Liver (tissue), 9 donors: Measurements from ENCODE around the gene XXYLT1. TPM values are rescaled to one million over a fixed set of nuclear protein-coding genes. Genes with fewer than 3 reads are reported as not detected.

Experiments
- DNase-seq: peaks from one replicate; pipeline ENCODE4 v3.0.0-alpha.2; 2017; ENCODE audit warnings: low spot score
- H3K27ac ChIP-seq, 2 donors: one replicate each; pipeline ENCODE4 v1.7.0; 2013; ENCODE audit warnings: inconsistent platforms in 2 of 2, low read length in 2 of 2, control low read depth in 1 of 2, low read depth in 1 of 2, mild to moderate bottlenecking in 1 of 2
- H3K27me3 ChIP-seq, 4 donors: one replicate each; pipeline versions ENCODE4 v1.6.1 to v1.7.0; 2013; ENCODE audit warnings: low read length in 3 of 4, inconsistent platforms in 1 of 4, mild to moderate bottlenecking in 1 of 4, moderate library complexity in 1 of 4; ENCODE audit not compliant: control insufficient read depth in 4 of 4, insufficient read depth in 4 of 4
- H3K36me3 ChIP-seq, 4 donors: one replicate each; pipeline versions ENCODE4 v1.6.1 to v1.7.0; 2013; ENCODE audit warnings: low read length in 3 of 4, mild to moderate bottlenecking in 3 of 4, low read depth in 1 of 4, moderate library complexity in 1 of 4; ENCODE audit not compliant: control insufficient read depth in 4 of 4, insufficient read depth in 3 of 4
- H3K4me1 ChIP-seq, 4 donors: one replicate each; pipeline versions ENCODE4 v1.6.1 to v1.7.0; 2013; ENCODE audit warnings: low read length in 3 of 4, mild to moderate bottlenecking in 3 of 4, moderate library complexity in 1 of 4; ENCODE audit not compliant: control insufficient read depth in 4 of 4, insufficient read depth in 4 of 4
- H3K4me3 ChIP-seq, 3 donors: one replicate each; pipeline versions ENCODE4 v1.6.1 to v1.7.0; 2013; ENCODE audit warnings: low read length in 3 of 3, control low read depth in 1 of 3, low read depth in 1 of 3, mild to moderate bottlenecking in 1 of 3
- H3K9ac ChIP-seq, 2 donors: one replicate each; pipeline ENCODE4 v1.7.0; 2013; ENCODE audit warnings: low read length in 2 of 2, mild to moderate bottlenecking in 2 of 2, moderate library complexity in 2 of 2, control low read depth in 1 of 2, low read depth in 1 of 2
- H3K9me3 ChIP-seq, 4 donors: one replicate each; pipeline versions ENCODE4 v1.6.1 to v1.7.0; 2013; ENCODE audit warnings: low read length in 3 of 4; ENCODE audit not compliant: control insufficient read depth in 4 of 4
- EGR1 ChIP-seq, 2 donors: IDR thresholded peaks; 2 replicates each; pipeline ENCODE4 v1.6.1; 2016 to 2018; ENCODE audit warnings: antibody characterized with exemption in 2 of 2, low read depth in 2 of 2
- FOXA1 ChIP-seq: IDR thresholded peaks from 2 replicates; pipeline ENCODE4 v1.6.1; 2016; ENCODE audit warnings: antibody characterized with exemption
- FOXA2 ChIP-seq: IDR thresholded peaks from 2 replicates; pipeline ENCODE4 v1.6.1; 2016; ENCODE audit warnings: antibody characterized with exemption
- GABPA ChIP-seq, 2 donors: IDR thresholded peaks in 1 of 2; conservative IDR thresholded peaks in 1 of 2; 2 replicates each; pipeline ENCODE4 v1.6.1; 2016; ENCODE audit warnings: antibody characterized with exemption in 2 of 2, mild to moderate bottlenecking in 1 of 2, moderate library complexity in 1 of 2
- HNF4A ChIP-seq, 2 donors: conservative IDR thresholded peaks; 2 replicates each; pipeline ENCODE4 v1.6.1; 2016; ENCODE audit warnings: antibody characterized with exemption in 2 of 2, mild to moderate bottlenecking in 2 of 2
- HNF4G ChIP-seq: IDR thresholded peaks from 2 replicates; pipeline ENCODE4 v1.6.1; 2016; ENCODE audit warnings: antibody characterized with exemption
- JUND ChIP-seq, 2 donors: IDR thresholded peaks; 2 replicates each; pipeline ENCODE4 v1.6.1; 2016; ENCODE audit warnings: antibody characterized with exemption in 2 of 2
- NR2F2 ChIP-seq: IDR thresholded peaks from 2 replicates; pipeline ENCODE4 v1.6.1; 2016; ENCODE audit warnings: antibody characterized with exemption
- RAD21 ChIP-seq, 2 donors: IDR thresholded peaks; 2 replicates each; pipeline ENCODE4 v1.6.1; 2016; ENCODE audit warnings: antibody characterized with exemption in 2 of 2, mild to moderate bottlenecking in 2 of 2
- RXRA ChIP-seq, 2 donors: IDR thresholded peaks; 2 replicates each; pipeline ENCODE4 v1.6.1; 2017 to 2018; ENCODE audit warnings: antibody characterized with exemption in 2 of 2, mild to moderate bottlenecking in 1 of 2
- SP1 ChIP-seq: IDR thresholded peaks from 2 replicates; pipeline ENCODE4 v1.6.1; 2018; ENCODE audit warnings: antibody characterized with exemption, mild to moderate bottlenecking
- TAF1 ChIP-seq: conservative IDR thresholded peaks from 2 replicates; pipeline ENCODE4 v1.6.1; 2016; ENCODE audit warnings: antibody characterized with exemption, mild to moderate bottlenecking
- YY1 ChIP-seq: IDR thresholded peaks from 2 replicates; pipeline ENCODE4 v1.6.1; 2016; ENCODE audit warnings: antibody characterized with exemption, mild to moderate bottlenecking
- WGBS: extraction: QIAGEN DNeasy Blood & Tissue Kit; methylation state at CpG from one replicate; pipeline ENCODE4 v1.1.7; 2013; 5-methylcytosine and 5-hydroxymethylcytosine counted together
- polyA plus RNA-seq, 2 donors: library from polyadenylated mRNA; stranded (reverse) in 1 of 2; unstranded in 1 of 2; fragments of 200-250 nt in 1 of 2; fragments of >200 nt in 1 of 2; fragmentation: Nextera tagmentation in 1 of 2; extraction: Ambion mirVana in 1 of 2; gene quantifications; one replicate each; pipeline versions ENCODE4 v1.2.1 to v1.2.3, GENCODE V29; 2013 to 2015
- total RNA-seq, 2 donors: library from RNA; depleted of rRNA; stranded (reverse); fragments of >200 nt; gene quantifications; one replicate each; pipeline ENCODE4 v1.2.3, GENCODE V29; 2014
- TF ChIP-seq, protein P1 (sequence below): IDR thresholded peaks from 2 replicates; pipeline ENCODE4 v1.6.1; 2016; ENCODE audit warnings: antibody characterized with exemption
- TF ChIP-seq, protein P2 (sequence below): fragments of 150-350 bp; IDR thresholded peaks from 2 replicates; pipeline ENCODE4 v1.5.1; 2017; ENCODE audit warnings: improper control_type of control experiment, low read depth, low read length; ENCODE audit not compliant: missing input control
- TF ChIP-seq, protein P3 (sequence below): IDR thresholded peaks from 2 replicates; pipeline ENCODE4 v1.6.1; 2016; ENCODE audit warnings: antibody characterized with exemption, mild to moderate bottlenecking
- TF ChIP-seq, protein P4 (sequence below): IDR thresholded peaks from 2 replicates; pipeline ENCODE4 v1.6.1; 2016; ENCODE audit warnings: antibody characterized with exemption
- TF ChIP-seq, protein P5 (sequence below): IDR thresholded peaks from 2 replicates; pipeline ENCODE4 v1.6.1; 2016; ENCODE audit warnings: antibody characterized with exemption
- donor health status: healthy.
- donor health status: healthy.
- donor health status: healthy.
- donor health status: healthy.
- donor health status: healthy.

XXYLT1 gene
- total and polyA plus RNA-seq, 4 donors: 0.93 to 7.6 (median 2.8) TPM

DNA sequence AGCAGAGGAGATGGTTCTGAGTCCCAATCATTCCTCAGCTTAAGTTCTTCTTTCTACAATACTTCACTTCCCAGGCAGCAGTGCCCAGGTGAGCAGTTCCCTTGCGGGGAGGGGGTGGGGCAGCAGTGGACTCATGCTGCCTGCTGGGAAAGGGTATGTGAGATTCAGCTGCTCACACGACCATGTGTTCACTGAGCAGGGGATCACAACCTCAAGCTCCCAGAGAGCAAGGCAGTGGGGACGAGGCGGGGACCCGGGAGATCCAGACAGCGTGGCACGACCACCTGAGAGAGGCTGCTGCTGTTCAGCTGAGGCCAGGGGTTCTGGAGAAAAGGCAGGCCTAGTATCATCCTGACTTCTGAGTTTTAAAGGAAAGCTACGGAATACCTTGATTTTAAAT, 166.6 kb downstream of the XXYLT1 start:
- Histone ChIP-seq H3K27me3 (no peaks in the 10 kb centered on the region), H3K9me3 (no peaks in the 10 kb centered on the region), H3K4me1 (peaks cover 1 to 29% (median 13%) of the 10 kb centered on the region in 4 donors), H3K36me3 (no peaks in the 10 kb centered on the region), H3K27ac (no peak overlapping the region), H3K4me3 (no peak overlapping the region), H3K9ac (no peak overlapping the region)
- TF ChIP-seq EGR1 (IDR thresholded peaks at IDR 0.05; ENCODE audit: low read depth in 2 of 2) (no peak), RAD21 (IDR thresholded peaks at IDR 0.05) (no peak), YY1 (no peak), TAF1 (no peak), SP1 (no peak), FOXA2 (no peak), FOXA1 (no peak), HNF4A (conservative IDR thresholded peaks at IDR 0.05) (no peak), JUND (IDR thresholded peaks at IDR 0.05) (no peak), NR2F2 (no peak), HNF4G (no peak), RXRA (IDR thresholded peaks at IDR 0.05) (no peak), GABPA (IDR thresholded peaks at IDR 0.05 in 1 of 2, conservative IDR thresholded peaks at IDR 0.05 in 1 of 2) (no peak)
- TF ChIP-seq, protein P1, sequence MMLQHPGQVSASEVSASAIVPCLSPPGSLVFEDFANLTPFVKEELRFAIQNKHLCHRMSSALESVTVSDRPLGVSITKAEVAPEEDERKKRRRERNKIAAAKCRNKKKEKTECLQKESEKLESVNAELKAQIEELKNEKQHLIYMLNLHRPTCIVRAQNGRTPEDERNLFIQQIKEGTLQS: no peak
- TF ChIP-seq, protein P2, sequence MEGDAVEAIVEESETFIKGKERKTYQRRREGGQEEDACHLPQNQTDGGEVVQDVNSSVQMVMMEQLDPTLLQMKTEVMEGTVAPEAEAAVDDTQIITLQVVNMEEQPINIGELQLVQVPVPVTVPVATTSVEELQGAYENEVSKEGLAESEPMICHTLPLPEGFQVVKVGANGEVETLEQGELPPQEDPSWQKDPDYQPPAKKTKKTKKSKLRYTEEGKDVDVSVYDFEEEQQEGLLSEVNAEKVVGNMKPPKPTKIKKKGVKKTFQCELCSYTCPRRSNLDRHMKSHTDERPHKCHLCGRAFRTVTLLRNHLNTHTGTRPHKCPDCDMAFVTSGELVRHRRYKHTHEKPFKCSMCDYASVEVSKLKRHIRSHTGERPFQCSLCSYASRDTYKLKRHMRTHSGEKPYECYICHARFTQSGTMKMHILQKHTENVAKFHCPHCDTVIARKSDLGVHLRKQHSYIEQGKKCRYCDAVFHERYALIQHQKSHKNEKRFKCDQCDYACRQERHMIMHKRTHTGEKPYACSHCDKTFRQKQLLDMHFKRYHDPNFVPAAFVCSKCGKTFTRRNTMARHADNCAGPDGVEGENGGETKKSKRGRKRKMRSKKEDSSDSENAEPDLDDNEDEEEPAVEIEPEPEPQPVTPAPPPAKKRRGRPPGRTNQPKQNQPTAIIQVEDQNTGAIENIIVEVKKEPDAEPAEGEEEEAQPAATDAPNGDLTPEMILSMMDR: no peak
- TF ChIP-seq, protein P3, sequence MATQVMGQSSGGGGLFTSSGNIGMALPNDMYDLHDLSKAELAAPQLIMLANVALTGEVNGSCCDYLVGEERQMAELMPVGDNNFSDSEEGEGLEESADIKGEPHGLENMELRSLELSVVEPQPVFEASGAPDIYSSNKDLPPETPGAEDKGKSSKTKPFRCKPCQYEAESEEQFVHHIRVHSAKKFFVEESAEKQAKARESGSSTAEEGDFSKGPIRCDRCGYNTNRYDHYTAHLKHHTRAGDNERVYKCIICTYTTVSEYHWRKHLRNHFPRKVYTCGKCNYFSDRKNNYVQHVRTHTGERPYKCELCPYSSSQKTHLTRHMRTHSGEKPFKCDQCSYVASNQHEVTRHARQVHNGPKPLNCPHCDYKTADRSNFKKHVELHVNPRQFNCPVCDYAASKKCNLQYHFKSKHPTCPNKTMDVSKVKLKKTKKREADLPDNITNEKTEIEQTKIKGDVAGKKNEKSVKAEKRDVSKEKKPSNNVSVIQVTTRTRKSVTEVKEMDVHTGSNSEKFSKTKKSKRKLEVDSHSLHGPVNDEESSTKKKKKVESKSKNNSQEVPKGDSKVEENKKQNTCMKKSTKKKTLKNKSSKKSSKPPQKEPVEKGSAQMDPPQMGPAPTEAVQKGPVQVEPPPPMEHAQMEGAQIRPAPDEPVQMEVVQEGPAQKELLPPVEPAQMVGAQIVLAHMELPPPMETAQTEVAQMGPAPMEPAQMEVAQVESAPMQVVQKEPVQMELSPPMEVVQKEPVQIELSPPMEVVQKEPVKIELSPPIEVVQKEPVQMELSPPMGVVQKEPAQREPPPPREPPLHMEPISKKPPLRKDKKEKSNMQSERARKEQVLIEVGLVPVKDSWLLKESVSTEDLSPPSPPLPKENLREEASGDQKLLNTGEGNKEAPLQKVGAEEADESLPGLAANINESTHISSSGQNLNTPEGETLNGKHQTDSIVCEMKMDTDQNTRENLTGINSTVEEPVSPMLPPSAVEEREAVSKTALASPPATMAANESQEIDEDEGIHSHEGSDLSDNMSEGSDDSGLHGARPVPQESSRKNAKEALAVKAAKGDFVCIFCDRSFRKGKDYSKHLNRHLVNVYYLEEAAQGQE: no peak
- TF ChIP-seq, protein P4, sequence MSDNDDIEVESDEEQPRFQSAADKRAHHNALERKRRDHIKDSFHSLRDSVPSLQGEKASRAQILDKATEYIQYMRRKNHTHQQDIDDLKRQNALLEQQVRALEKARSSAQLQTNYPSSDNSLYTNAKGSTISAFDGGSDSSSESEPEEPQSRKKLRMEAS: no peak
- TF ChIP-seq, protein P5, sequence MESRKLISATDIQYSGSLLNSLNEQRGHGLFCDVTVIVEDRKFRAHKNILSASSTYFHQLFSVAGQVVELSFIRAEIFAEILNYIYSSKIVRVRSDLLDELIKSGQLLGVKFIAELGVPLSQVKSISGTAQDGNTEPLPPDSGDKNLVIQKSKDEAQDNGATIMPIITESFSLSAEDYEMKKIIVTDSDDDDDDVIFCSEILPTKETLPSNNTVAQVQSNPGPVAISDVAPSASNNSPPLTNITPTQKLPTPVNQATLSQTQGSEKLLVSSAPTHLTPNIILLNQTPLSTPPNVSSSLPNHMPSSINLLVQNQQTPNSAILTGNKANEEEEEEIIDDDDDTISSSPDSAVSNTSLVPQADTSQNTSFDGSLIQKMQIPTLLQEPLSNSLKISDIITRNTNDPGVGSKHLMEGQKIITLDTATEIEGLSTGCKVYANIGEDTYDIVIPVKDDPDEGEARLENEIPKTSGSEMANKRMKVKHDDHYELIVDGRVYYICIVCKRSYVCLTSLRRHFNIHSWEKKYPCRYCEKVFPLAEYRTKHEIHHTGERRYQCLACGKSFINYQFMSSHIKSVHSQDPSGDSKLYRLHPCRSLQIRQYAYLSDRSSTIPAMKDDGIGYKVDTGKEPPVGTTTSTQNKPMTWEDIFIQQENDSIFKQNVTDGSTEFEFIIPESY: no peak
- WGBS: 96% methylated on average over 8 of the region's 8 CpGs
- DNase-seq: no peak
